Measurements from ENCODE around the gene IFITM5.
"Not testable (repeated sequence)": the region's sequence is repeated elsewhere in the genome, so short reads cannot be mapped to it uniquely, and the experiment has no call there.

The IFITM5 gene

GRCh38 chr11:328012-328411, 28.7 kb upstream of the IFITM5 start:
- no peak for DNase-seq (ENCODE audit: low spot score)

- no peak for DNase-seq (ENCODE audit: low spot score)
Measured at GRCh38 chr11:327581-327923, 28.2 kb upstream of the IFITM5 start.

GRCh38 chr11:326842-327580, 27.7 kb upstream of the IFITM5 start:
- DNase-seq (ENCODE audit: low spot score): no peak

GRCh38 chr11:326592-326841, 27.2 kb upstream of the IFITM5 start:
- no peak for DNase-seq (ENCODE audit: low spot score)

GRCh38 chr11:325796-326591, 26.7 kb upstream of the IFITM5 start:
- DNase-seq (ENCODE audit: low spot score): no peak

GRCh38 chr11:324593-325517, 25.5 kb upstream of the IFITM5 start:
- not testable (repeated sequence) for DNase-seq (ENCODE audit: low spot score)

- no peak for DNase-seq (ENCODE audit: low spot score)
Measured at GRCh38 chr11:324156-324555, 24.8 kb upstream of the IFITM5 start.

GRCh38 chr11:319888-320273, 20.6 kb upstream of the IFITM5 start:
- not testable (repeated sequence) for DNase-seq (ENCODE audit: low spot score)

GRCh38 chr11:319121-319887, 20.0 kb upstream of the IFITM5 start:
- DNase-seq (ENCODE audit: low spot score): not testable (repeated sequence)

GRCh38 chr11:318405-319120, 19.2 kb upstream of the IFITM5 start:
- not testable (repeated sequence) for DNase-seq (ENCODE audit: low spot score)

- DNase-seq (ENCODE audit: low spot score): not testable (repeated sequence)
Measured at GRCh38 chr11:317668-318404, 18.5 kb upstream of the IFITM5 start.

GRCh38 chr11:316891-317301, 17.6 kb upstream of the IFITM5 start:
- no peak for DNase-seq (ENCODE audit: low spot score)

GRCh38 chr11:316031-316701, 16.8 kb upstream of the IFITM5 start:
- DNase-seq (ENCODE audit: low spot score): no peak

GRCh38 chr11:315516-315994, 16.2 kb upstream of the IFITM5 start:
- no peak for DNase-seq (ENCODE audit: low spot score)

GRCh38 chr11:315051-315481, 15.7 kb upstream of the IFITM5 start:
- no peak for DNase-seq (ENCODE audit: low spot score)

- DNase-seq (ENCODE audit: low spot score): not testable (repeated sequence)
Measured at GRCh38 chr11:314554-314875, 15.2 kb upstream of the IFITM5 start.

GRCh38 chr11:313787-314553, 14.6 kb upstream of the IFITM5 start, which contains the start of gene IFITM1:
TSS of gene IFITM1 (plus strand) at chr11:314040. CDS start at chr11:314171, 131 bp downstream.
- peak; percentile 73 for DNase-seq (ENCODE audit: low spot score)

GRCh38 chr11:313304-313786, 14.0 kb upstream of the IFITM5 start:
- no peak for DNase-seq (ENCODE audit: low spot score)

All from AG08396 (cell line).